ENCODE results near the gene ANXA8.
"Not testable (repeated sequence)": the region's sequence is repeated elsewhere in the genome, so short reads cannot be mapped to it uniquely, and the experiment has no call there.

ANXA8 gene

DNA sequence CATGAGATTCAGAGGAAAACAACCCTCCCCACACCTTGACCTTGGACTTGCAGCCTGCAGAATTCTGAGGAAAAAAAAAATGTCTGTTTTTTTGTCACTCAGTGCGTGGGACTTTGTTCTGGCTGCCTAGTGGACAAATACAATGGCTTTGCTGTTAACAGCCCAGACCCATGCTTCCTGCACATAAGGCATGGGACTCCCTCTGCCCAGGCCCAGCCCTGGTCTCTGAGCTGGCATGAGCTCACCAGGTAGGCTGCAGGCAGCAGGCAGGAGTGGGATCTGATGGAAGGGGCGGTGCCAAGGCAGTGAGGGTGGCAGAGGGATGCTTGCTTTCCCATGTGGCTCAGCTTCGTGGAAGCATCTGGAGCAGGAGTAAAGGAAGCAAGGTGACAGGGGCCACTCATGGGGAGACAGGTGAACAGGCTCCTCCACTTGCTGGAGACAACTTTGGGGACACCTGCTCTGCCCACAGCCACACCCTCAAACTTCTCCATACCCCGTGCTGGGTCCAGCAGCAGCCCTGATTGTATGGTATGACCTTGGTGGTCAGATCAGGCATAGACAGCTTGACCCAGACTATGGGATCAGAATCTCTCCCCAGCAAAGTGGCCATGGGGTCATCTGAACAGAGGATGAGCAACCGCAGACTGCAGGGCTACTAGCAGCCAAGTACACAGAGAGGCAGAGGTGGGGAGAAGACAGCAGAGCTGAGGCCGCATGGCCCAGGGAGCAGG lies 27.0 kb downstream of the ANXA8 start:
- DNase-seq (no peak), ATAC-seq (replicated peaks) (no peak)
- H3K27ac Mint-ChIP-seq = no peak overlapping the region
- H3K4me1 Mint-ChIP-seq (ENCODE audit: low read depth in 2 of 2) = no peaks in the 10 kb centered on the region
- H3K9me3 Mint-ChIP-seq = no peaks in the 10 kb centered on the region
- H3K36me3 Mint-ChIP-seq (ENCODE audit: insufficient read depth) = no peaks in the 10 kb centered on the region
- H3K27me3 Mint-ChIP-seq = peaks cover 28 to 51% of the 10 kb centered on the region in 2 donors
- no peak overlapping the region for H3K4me3 Mint-ChIP-seq

DNA sequence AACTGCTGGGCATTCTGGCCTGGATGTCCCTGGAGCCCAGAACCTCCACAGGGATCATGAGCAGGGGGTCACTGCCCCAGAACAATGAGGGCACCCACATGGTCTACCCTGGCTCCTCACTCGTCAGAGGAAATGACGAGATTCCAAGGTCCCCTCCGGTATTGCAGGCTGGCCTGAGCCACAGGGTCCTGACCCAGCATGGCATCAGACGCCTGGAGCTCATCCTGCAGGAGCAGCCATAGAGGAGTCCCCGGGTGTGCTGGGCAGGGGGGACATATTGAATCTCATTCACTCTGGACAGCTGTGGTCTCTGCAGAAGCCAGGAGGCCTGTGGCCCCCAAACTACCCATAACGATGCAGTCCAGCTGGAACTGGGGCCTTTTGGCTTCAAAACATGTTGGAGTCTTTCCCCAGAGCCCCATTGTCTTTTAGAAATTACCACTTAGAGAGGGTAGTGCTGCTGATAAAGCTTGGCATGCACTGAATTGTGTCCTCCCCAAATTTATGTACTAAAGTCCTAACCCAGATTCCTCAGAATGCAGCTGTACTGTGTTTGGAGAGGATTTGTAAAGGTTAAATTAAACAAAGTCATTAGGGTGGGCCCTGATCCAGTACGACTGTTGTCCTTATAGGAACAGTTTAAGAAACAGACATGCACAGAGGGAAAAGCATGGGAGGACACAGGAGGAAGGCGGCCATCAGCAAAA lies 27.7 kb downstream of the ANXA8 start:
- ATAC-seq (replicated peaks) (no peak), DNase-seq (no peak)
- H3K27ac Mint-ChIP-seq = no peak overlapping the region
- H3K4me1 Mint-ChIP-seq (ENCODE audit: low read depth in 2 of 2) = no peaks in the 10 kb centered on the region
- no peaks in the 10 kb centered on the region for H3K9me3 Mint-ChIP-seq
- no peak overlapping the region for H3K4me3 Mint-ChIP-seq
- H3K36me3 Mint-ChIP-seq (ENCODE audit: insufficient read depth) = no peaks in the 10 kb centered on the region
- peaks cover 28 to 49% of the 10 kb centered on the region in 2 donors for H3K27me3 Mint-ChIP-seq

DNA sequence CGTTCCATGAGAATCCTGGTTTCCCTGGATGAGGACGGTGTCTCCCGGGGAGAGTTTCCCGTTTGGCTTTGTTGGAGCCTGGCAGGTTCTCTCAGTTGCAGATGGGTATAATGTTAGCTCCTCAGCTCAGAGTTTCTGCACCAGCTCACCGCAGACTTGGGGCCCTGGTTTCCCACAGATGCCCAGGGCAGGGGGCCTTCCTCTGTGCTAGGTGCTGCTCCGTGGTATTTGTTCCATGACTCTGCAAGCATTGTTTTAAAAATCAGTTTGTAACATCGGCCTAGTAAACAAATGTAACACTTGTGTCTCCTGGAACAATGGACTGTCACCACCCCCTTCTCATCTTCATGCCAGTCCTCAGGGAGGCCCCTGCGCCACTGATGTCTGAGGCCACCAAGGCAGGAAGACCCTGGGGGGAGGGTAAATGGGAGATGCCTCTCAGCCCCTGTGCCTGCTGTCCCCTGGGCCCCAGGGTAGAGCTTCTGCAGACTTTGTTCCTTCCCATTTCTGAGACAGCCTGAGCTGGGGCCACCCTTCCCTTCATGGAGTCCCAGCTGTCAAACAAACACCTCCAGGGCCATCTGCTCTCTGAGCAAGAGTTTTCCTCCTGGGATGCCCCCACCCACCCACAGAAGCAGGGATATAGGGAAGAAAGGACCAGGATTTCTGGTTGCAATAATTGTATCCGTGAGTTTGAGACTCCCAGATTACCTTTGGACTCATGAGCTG lies 28.4 kb downstream of the ANXA8 start:
- ATAC-seq (replicated peaks); H3K4me3 Mint-ChIP-seq; H3K4me1 Mint-ChIP-seq (ENCODE audit: low read depth in 2 of 2); H3K36me3 Mint-ChIP-seq (ENCODE audit: insufficient read depth); H3K9me3 Mint-ChIP-seq; DNase-seq; H3K27ac Mint-ChIP-seq: not testable (repeated sequence)
- H3K27me3 Mint-ChIP-seq = peaks cover 28 to 45% of the 10 kb centered on the region in 2 donors

DNA sequence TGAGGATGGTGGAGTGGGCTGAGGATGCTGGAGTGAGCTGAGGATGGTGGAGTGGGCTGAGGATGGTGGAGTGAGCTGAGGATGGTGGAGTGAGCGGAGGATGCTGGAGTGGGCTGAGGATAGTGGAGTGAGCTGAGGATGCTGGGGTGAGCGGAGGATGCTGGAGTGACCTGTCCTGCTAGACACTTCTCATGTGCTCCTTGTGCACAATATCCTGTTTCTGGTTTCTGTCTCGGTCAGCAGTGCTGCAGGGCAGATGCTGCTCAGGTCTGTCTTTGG lies 29.2 kb downstream of the ANXA8 start:
- Mint-ChIP-seq H3K27me3 (peaks cover 28 to 45% of the 10 kb centered on the region in 2 donors), H3K9me3 (no peaks in the 10 kb centered on the region), H3K27ac (no peak overlapping the region), H3K4me1 (ENCODE audit: low read depth in 2 of 2) (no peaks in the 10 kb centered on the region), H3K4me3 (no peak overlapping the region), H3K36me3 (ENCODE audit: insufficient read depth) (no peaks in the 10 kb centered on the region)
- DNase-seq (no peak), ATAC-seq (replicated peaks) (no peak)

DNA sequence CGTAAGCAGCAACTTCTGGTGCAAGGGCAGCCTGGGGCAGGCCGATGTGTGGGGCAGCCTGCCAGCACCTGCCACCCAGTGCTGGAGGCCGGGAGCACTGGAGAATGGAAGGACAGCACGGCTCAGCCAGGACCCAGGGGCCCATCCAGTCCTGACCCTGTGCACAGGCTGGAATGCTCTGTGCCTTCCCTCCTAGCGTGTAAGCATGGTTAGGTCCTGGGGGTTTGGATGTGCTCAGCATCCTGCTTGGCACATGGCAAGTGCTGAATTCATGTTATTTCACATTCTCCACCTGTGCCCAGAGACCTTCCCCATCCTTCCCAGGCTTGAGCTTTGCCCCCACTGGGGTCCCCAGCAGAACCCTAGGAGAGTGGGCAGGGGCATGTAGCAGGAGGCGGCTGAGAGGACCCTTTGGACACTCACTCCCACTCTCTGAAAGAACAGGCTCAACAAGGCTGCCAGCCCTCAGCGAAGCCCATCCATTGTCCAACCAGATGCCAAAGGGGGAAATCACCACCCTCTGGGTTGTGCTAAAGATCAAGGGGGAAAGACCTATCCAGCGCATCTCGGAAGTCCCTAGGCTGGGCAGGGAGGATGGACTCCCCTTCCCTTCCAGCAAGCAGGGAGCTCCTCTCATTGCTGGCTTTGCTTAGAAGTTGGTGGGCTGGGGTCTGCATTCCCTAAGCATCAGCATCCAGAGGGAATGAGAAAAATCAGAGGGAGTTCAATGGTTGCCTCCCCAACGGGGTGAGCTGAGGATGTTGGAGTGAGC lies 29.7 kb downstream of the ANXA8 start:
- no peaks in the 10 kb centered on the region for H3K36me3 Mint-ChIP-seq (ENCODE audit: insufficient read depth)
- H3K4me1 Mint-ChIP-seq (ENCODE audit: low read depth in 2 of 2) = no peaks in the 10 kb centered on the region
- DNase-seq (no peak), ATAC-seq (replicated peaks) (no peak)
- H3K4me3 Mint-ChIP-seq = no peak overlapping the region
- peaks cover 28 to 45% of the 10 kb centered on the region in 2 donors for H3K27me3 Mint-ChIP-seq
- no peak overlapping the region for H3K27ac Mint-ChIP-seq
- H3K9me3 Mint-ChIP-seq = no peaks in the 10 kb centered on the region

DNA sequence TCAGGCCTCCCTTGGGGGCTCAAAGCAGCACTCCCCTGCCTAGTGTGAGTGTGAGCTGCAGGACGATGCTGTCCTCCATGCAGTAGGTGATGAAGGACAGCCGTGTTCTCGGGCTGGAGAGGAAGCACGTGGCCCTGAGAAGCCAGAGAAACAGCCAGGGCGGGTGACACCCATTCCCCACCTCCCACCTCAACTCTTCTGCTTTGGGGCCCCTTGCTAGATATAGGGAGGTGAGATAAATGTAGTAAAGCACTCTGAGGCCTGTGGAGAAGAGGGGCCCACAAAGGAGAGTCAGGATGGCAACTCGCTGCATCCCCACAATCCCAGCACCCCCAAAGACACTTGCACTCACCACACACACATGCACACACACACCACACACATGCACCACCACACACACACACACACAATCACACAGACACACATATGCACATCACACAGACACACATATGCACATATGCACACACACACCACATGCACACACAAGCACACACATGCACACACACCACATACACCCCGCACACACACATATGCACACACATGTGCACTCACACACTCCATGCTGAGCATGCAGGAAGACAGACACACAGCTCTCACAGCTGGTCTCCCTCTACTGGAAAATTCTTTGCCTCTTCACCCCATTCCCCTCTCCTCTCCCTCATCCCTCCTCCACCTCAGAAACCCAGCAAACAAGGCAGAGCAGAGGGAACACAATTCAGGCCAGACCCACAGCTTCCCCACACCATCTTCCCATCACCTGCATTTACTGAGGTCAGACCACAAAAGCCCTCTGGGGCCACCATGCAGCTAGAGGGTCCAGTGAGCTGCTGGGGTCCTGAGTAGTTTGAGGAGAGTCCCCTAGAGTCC lies 30.5 kb downstream of the ANXA8 start:
- peaks cover 0 to 4% of the 10 kb centered on the region in 2 donors for H3K9me3 Mint-ChIP-seq
- ATAC-seq (replicated peaks) (no peak), DNase-seq (no peak)
- H3K27ac Mint-ChIP-seq = no peak overlapping the region
- no peak overlapping the region for H3K4me3 Mint-ChIP-seq
- no peaks in the 10 kb centered on the region for H3K36me3 Mint-ChIP-seq (ENCODE audit: insufficient read depth)
- peaks cover 27 to 51% of the 10 kb centered on the region in 2 donors for H3K27me3 Mint-ChIP-seq
- no peaks in the 10 kb centered on the region for H3K4me1 Mint-ChIP-seq (ENCODE audit: low read depth in 2 of 2)

DNA sequence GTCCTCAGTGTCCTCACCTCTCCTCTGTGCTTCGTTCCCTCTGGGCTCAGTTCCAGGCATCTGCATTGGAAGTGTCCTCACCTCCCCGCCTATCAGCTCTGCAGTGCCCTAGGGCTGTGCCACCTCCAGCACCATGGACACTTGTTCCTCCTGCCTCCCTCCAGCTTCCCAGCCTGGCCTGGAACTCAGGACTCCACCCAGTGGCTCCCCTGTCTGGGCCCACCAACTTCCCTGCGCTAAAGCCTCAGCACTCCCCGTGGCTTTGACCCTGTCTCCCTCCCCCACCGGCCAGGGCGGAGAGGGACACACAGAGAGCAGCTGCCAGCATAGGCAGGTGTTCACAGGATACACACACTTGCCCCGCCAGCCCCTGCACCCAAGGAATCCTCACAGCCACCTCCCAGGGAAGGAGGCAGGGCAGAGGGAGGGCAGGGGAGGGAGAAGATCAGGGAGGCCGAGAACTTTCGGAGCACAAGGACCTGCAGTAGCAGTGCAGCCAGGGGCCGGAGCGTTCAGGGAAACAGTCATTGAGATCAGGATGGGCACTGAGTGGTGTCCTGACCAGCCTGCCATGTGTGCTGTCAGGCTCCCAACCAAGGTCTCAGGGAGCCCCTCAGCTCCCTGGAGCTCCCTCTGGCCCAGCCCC lies 31.3 kb downstream of the ANXA8 start:
- Mint-ChIP-seq H3K4me3 (no peak overlapping the region), H3K27ac (no peak overlapping the region), H3K36me3 (ENCODE audit: insufficient read depth) (no peaks in the 10 kb centered on the region), H3K9me3 (peaks cover 4 to 11% of the 10 kb centered on the region in 2 donors), H3K4me1 (ENCODE audit: low read depth in 2 of 2) (no peaks in the 10 kb centered on the region), H3K27me3 (peaks cover 35 to 43% of the 10 kb centered on the region in 2 donors)
- DNase-seq = no peak
- no peak for ATAC-seq (replicated peaks)

DNA sequence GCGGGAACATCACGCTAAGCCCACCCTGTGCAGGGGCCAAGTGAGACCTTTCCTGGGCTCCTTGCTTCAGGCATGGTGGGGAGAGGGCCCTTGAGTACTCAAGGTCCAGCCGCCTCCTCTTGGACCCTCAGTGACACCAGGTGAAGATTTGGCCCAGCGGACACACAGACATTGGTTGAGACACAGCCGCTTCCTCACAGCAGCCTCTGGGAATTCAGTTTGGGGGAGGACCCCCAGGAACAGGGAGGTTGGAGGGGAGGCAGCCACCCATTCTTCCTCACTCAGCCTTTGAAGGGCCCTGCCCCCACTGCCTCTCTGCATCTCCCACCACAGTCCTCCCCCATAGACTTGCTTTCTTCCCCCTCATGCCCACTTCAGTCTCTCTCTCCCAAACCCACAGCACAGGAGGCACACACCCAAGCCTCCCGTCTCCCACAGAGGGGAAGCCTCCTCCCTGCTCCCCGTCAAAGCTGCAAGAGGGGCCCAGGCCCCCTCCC lies 31.9 kb downstream of the ANXA8 start:
- ATAC-seq (replicated peaks) (no peak), DNase-seq (no peak)
- no peak overlapping the region for H3K27ac Mint-ChIP-seq
- H3K9me3 Mint-ChIP-seq = peaks cover 5 to 12% of the 10 kb centered on the region in 2 donors
- H3K27me3 Mint-ChIP-seq = peaks cover 35 to 39% of the 10 kb centered on the region in 2 donors
- H3K36me3 Mint-ChIP-seq (ENCODE audit: insufficient read depth) = no peaks in the 10 kb centered on the region
- H3K4me1 Mint-ChIP-seq (ENCODE audit: low read depth in 2 of 2) = no peaks in the 10 kb centered on the region
- H3K4me3 Mint-ChIP-seq = no peak overlapping the region

DNA sequence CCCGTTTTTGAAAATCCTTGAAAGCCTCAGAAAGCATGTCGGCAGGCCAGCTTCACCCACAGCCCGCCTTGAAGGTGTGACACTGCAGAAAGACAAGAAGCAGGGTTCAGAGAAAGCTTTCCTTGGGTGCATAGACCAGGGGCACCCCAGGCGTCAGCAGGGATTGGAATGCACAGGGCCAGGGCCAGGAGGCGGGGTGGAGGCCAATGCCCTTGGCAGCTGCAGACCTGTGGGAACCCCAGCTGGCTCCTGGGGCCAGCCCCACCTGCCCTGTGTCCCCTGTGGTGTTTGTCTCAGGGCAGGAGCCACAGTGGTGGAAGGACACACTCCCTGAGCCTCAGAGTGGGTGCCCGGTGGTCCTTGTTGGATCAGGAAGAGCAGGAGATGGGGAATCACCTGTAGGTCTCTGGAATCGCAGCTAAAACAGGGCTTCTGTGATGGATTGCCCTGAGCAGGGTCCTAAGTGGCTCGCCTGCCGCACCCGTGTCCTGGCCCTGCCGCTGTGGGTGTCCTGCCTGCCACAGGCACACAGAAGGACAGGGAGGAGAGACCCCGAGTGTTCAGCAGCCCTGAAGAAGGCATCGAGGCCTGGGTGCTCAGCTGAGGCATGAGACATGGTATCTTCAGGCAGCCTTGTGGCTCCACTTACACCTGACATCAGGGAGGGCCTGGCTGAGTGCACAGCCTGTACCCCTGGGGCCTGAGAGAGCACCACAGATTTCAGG lies 32.5 kb downstream of the ANXA8 start:
- Mint-ChIP-seq H3K4me1 (ENCODE audit: low read depth in 2 of 2) (no peaks in the 10 kb centered on the region), H3K4me3 (no peak overlapping the region), H3K27ac (no peak overlapping the region), H3K9me3 (peaks cover 5 to 12% of the 10 kb centered on the region in 2 donors), H3K27me3 (peaks cover 33 to 35% of the 10 kb centered on the region in 2 donors), H3K36me3 (ENCODE audit: insufficient read depth) (no peaks in the 10 kb centered on the region)
- ATAC-seq (replicated peaks) (no peak), DNase-seq (no peak)

DNA sequence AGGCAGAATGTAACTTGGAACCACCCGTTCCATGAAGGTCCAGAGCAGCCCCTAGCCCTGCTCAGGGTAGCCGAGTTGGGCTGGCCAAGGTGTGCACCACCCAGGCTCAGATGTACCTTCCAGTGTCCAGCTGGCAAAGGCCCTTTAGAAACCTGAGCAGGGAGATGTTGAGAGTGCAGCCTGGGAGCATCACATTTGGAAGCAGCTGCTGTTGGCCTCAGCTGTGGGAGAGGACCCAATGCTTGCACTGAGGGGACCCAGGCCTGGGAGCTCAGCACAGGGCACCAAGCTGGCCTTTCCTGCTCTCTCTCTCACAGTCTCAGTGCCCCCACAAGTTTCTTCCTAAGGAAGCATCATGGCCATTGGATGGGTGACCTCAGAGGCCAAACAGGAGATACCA lies 33.5 kb downstream of the ANXA8 start:
- Mint-ChIP-seq H3K9me3 (peaks cover 10 to 12% of the 10 kb centered on the region in 2 donors), H3K27ac (no peak overlapping the region), H3K4me3 (no peak overlapping the region), H3K27me3 (peaks cover 31 to 34% of the 10 kb centered on the region in 2 donors), H3K36me3 (ENCODE audit: insufficient read depth) (no peaks in the 10 kb centered on the region), H3K4me1 (ENCODE audit: low read depth in 2 of 2) (no peaks in the 10 kb centered on the region)
- no peak for DNase-seq
- no peak for ATAC-seq (replicated peaks)

DNA sequence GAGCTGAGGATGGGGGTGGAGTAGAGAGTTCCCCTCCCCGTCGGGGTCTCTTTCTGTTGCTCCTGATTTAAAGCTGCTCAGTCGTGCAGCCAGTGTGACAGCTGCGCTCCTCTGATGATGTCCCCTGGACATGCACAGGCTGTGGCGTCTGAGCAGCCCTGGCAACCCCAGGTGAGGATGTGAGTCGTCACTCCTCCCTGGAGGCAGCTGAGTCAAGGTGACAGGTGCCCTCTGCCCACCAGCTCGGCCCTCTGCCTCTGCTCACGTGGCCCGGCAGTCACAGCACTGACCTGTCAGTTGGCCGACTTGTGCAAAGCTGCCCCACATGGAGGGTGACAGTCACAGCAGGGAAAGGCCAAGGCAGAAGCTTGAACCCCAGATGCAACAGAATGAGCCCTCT lies 33.9 kb downstream of the ANXA8 start:
- H3K4me1 Mint-ChIP-seq (ENCODE audit: low read depth in 2 of 2) = no peaks in the 10 kb centered on the region
- DNase-seq (no peak), ATAC-seq (replicated peaks) (no peak)
- no peaks in the 10 kb centered on the region for H3K36me3 Mint-ChIP-seq (ENCODE audit: insufficient read depth)
- H3K27ac Mint-ChIP-seq = no peak overlapping the region
- no peak overlapping the region for H3K4me3 Mint-ChIP-seq
- H3K9me3 Mint-ChIP-seq = peaks cover 12 to 14% of the 10 kb centered on the region in 2 donors
- H3K27me3 Mint-ChIP-seq = peaks cover 26 to 30% of the 10 kb centered on the region in 2 donors
